K562 (cell line): Measurements from ENCODE around the gene SELL.

Experiments used
- CAMTA2 ChIP-seq: fragments of 250-450 bp; sonication (Bioruptor Pico); conservative IDR thresholded peaks from 2 replicates; pipeline ENCODE4 v1.5.1; 2022
- CTCF ChIP-seq, 3 experiments: IDR thresholded peaks in 2 of 3; conservative IDR thresholded peaks in 1 of 3; 2 replicates each; pipeline ENCODE4 v1.5.1; 2011 to 2012; ENCODE audit warnings: low read length in 3 of 3, mild to moderate bottlenecking in 3 of 3, control low read depth in 2 of 3, improper control_type of control experiment in 1 of 3, inconsistent platforms in 1 of 3, low read depth in 1 of 3, mixed read lengths in 1 of 3, moderate library complexity in 1 of 3; ENCODE audit not compliant: insufficient read depth in 2 of 3
- ETV6 ChIP-seq, 3 experiments: fragments of 150-350 bp in 1 of 3; sonication (generic) in 1 of 3; formaldehyde crosslinking in 1 of 3; IDR thresholded peaks; 2 replicates each; pipeline versions ENCODE4 v1.6.1 to v1.8.0; 2014 to 2022; ENCODE audit warnings: borderline replicate concordance in 2 of 3, low read depth in 2 of 3, antibody characterized with exemption in 1 of 3, low read length in 1 of 3, mild to moderate bottlenecking in 1 of 3, missing genetic modification reagents in 1 of 3
- EWSR1 ChIP-seq: fragments of 450-650 bp; IDR thresholded peaks from 2 replicates; pipeline ENCODE4 v1.6.1; 2018; ENCODE audit warnings: borderline replicate concordance, mild to moderate bottlenecking, low read depth, moderate library complexity; ENCODE audit not compliant: partially characterized antibody
- EZH2 ChIP-seq: IDR thresholded peaks from 2 replicates; pipeline ENCODE4 v1.6.1; 2012; ENCODE audit warnings: low read depth, mild to moderate bottlenecking, inconsistent platforms, low read length, borderline replicate concordance
- SRF ChIP-seq, 2 experiments: fragments of 250-450, 450-650 bp in 1 of 2; sonication (Bioruptor Pico) in 1 of 2; sonication (generic) in 1 of 2; formaldehyde crosslinking; IDR thresholded peaks; 2 replicates each; pipeline versions ENCODE4 v1.5.0 to v1.5.1; 2020 to 2022; ENCODE audit warnings: mild to moderate bottlenecking in 1 of 2, missing genetic modification reagents in 1 of 2
- ZC3H4 ChIP-seq: sonication (generic); formaldehyde crosslinking; IDR thresholded peaks from 2 replicates; pipeline ENCODE4 v1.9.0; 2021; ENCODE audit warnings: missing genetic modification reagents, borderline replicate concordance
- ZEB2 ChIP-seq: fragments of 450-650 bp; IDR thresholded peaks from 2 replicates; pipeline ENCODE4 v1.6.1; 2016
- TF ChIP-seq, protein P1 (sequence below): fragments of 450-650 bp; IDR thresholded peaks from 2 replicates; pipeline ENCODE4 v1.6.1; 2017; ENCODE audit warnings: antibody characterized with exemption, mild to moderate bottlenecking
- TF ChIP-seq, protein P2 (sequence below): fragments of 250-450 bp; sonication (Bioruptor Pico); IDR thresholded peaks from 2 replicates; pipeline ENCODE4 v1.5.1; 2021; ENCODE audit warnings: mild to moderate bottlenecking
- TF ChIP-seq, protein P3 (sequence below): sonication (generic); formaldehyde crosslinking; IDR thresholded peaks from 2 replicates; pipeline ENCODE4 v1.8.0; 2022; ENCODE audit warnings: missing genetic modification reagents, mild to moderate bottlenecking, borderline replicate concordance

DNA sequence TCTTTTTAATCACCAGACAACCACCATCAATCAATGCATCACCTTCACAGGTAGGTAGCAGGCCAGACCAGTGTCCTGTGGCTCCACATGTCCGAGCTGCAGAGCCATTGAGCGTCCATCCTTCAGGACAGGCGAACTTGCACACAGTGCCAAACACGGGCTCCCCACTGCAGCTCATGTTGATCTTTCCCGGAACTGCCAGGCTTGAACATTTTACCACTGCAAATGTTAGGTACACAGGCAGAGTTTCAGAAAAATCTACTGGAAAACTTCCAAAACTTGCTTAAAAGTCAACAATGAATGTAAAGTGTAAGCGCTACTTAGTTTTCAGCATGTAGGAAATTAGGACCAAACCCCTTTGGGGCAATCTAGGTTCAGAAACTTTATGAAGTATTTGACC is 15.9 kb upstream of the SELL start:
- TF ChIP-seq CAMTA2 (CRISPR knock-in tag) = no peak
- no peak for TF ChIP-seq ZC3H4 (CRISPR knock-in tag)
- TF ChIP-seq, protein P1, sequence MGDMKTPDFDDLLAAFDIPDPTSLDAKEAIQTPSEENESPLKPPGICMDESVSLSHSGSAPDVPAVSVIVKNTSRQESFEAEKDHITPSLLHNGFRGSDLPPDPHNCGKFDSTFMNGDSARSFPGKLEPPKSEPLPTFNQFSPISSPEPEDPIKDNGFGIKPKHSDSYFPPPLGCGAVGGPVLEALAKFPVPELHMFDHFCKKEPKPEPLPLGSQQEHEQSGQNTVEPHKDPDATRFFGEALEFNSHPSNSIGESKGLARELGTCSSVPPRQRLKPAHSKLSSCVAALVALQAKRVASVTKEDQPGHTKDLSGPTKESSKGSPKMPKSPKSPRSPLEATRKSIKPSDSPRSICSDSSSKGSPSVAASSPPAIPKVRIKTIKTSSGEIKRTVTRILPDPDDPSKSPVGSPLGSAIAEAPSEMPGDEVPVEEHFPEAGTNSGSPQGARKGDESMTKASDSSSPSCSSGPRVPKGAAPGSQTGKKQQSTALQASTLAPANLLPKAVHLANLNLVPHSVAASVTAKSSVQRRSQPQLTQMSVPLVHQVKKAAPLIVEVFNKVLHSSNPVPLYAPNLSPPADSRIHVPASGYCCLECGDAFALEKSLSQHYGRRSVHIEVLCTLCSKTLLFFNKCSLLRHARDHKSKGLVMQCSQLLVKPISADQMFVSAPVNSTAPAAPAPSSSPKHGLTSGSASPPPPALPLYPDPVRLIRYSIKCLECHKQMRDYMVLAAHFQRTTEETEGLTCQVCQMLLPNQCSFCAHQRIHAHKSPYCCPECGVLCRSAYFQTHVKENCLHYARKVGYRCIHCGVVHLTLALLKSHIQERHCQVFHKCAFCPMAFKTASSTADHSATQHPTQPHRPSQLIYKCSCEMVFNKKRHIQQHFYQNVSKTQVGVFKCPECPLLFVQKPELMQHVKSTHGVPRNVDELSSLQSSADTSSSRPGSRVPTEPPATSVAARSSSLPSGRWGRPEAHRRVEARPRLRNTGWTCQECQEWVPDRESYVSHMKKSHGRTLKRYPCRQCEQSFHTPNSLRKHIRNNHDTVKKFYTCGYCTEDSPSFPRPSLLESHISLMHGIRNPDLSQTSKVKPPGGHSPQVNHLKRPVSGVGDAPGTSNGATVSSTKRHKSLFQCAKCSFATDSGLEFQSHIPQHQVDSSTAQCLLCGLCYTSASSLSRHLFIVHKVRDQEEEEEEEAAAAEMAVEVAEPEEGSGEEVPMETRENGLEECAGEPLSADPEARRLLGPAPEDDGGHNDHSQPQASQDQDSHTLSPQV = no peak
- TF ChIP-seq SRF (CRISPR knock-in tag; IDR thresholded peaks at IDR 0.05) = no peak
- no peak for TF ChIP-seq ZEB2
- TF ChIP-seq, protein P2, sequence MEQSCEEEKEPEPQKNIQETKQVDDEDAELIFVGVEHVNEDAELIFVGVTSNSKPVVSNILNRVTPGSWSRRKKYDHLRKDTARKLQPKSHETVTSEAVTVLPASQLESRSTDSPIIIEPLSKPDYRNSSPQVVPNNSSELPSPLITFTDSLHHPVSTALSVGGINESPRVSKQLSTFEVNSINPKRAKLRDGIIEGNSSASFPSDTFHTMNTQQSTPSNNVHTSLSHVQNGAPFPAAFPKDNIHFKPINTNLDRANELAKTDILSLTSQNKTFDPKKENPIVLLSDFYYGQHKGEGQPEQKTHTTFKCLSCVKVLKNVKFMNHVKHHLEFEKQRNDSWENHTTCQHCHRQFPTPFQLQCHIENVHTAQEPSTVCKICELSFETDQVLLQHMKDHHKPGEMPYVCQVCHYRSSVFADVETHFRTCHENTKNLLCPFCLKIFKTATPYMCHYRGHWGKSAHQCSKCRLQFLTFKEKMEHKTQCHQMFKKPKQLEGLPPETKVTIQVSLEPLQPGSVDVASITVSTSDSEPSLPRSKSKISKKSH (CRISPR knock-in tag) = no peak
- TF ChIP-seq EZH2 = no peak
- TF ChIP-seq CTCF (IDR thresholded peaks at IDR 0.05 in 2 of 3, conservative IDR thresholded peaks at IDR 0.05 in 1 of 3; ENCODE audit: insufficient read depth in 2 of 3, low read depth in 1 of 3, low read length in 3 of 3) = no peak
- TF ChIP-seq ETV6 (IDR thresholded peaks at IDR 0.05; ENCODE audit: borderline replicate concordance in 1 of 2, low read depth in 2 of 2, low read length in 1 of 2) = no peak
- TF ChIP-seq ETV6 (CRISPR knock-in tag; IDR thresholded peaks at IDR 0.05; ENCODE audit: borderline replicate concordance) = no peak
- no peak for TF ChIP-seq EWSR1
- TF ChIP-seq, protein P3, sequence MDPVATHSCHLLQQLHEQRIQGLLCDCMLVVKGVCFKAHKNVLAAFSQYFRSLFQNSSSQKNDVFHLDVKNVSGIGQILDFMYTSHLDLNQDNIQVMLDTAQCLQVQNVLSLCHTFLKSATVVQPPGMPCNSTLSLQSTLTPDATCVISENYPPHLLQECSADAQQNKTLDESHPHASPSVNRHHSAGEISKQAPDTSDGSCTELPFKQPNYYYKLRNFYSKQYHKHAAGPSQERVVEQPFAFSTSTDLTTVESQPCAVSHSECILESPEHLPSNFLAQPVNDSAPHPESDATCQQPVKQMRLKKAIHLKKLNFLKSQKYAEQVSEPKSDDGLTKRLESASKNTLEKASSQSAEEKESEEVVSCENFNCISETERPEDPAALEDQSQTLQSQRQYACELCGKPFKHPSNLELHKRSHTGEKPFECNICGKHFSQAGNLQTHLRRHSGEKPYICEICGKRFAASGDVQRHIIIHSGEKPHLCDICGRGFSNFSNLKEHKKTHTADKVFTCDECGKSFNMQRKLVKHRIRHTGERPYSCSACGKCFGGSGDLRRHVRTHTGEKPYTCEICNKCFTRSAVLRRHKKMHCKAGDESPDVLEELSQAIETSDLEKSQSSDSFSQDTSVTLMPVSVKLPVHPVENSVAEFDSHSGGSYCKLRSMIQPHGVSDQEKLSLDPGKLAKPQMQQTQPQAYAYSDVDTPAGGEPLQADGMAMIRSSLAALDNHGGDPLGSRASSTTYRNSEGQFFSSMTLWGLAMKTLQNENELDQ (CRISPR knock-in tag) = no peak
